Raji (cell line): Measurements from ENCODE around the gene HEYL.

ENCODE experiments used
- POLR2A ChIP-seq: IDR thresholded peaks from 2 replicates; pipeline ENCODE4 v1.6.1; 2011; ENCODE audit warnings: low read depth, low read length, control low read depth; ENCODE audit not compliant: insufficient read depth

HEYL gene

DNA sequence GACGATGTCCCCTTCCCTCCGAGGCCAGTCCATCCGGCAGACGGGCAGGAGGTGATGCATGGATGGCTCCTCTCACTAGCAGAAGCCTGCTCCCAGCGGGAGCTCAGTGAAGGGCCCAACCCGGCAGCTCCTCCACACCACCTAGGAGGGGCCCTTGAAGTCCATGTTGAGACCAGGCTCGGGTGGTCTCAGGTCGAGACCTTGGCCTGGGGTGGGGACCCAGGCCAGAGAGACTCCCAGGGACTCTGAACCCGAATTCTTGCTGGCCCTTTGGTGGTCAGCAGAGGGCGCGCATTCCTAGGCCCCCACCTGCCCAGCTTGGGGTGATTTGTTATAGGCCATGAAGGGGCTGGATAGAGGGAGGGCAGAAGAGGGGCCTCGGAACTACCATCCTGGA is 33.1 kb upstream of the HEYL start:
- no peak for TF ChIP-seq POLR2A

- no peak for TF ChIP-seq POLR2A
Observed at GRCh38 chr1:39671793-39672550, 32.5 kb upstream of the HEYL start, which contains the start of gene NT5C1A. TSS of gene NT5C1A (minus strand) at chr1:39672107. CDS start at chr1:39672038, 69 bp downstream.

- no peak for TF ChIP-seq POLR2A
Observed at GRCh38 chr1:39671433-39671792, 32.0 kb upstream of the HEYL start.

DNA sequence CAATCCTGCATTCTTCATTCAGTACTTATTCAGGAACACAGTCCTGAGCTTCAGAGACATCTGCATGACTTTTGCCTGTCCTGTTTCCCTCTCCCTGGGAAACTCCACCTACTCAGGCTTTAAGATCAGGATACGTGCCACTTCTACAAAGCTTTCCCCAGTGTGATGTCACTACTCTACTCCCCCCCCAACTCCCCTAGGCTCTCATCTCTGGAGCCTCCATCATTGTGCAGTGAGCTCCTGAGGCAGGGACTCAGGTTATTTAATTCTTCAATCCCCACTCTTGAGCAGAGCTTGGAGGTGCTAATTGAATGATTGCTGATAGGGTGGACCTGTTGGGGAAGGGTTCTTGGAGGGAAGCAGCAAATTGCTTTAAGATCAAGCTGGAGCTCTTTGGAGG is 31.2 kb upstream of the HEYL start:
- TF ChIP-seq POLR2A: no peak

DNA sequence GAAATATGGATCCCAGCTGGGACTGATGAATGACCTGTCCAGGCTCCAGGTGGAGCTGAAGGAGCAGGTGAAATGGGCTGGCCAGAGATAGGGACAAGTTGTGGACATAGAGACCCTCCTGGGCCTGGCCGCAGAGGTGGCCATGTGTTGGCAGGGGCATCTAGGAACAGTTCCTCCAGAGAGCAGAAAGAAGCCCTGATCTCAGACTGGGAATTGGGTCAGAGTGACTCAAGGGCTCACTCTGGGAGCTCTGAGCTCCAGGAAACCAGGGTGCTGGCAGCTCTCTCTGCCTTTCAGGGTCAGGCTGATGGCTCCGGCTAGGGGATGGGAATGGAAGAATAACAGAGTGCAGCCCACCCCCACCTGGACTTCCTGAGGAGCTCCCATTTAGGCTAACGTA is 29.5 kb upstream of the HEYL start:
- TF ChIP-seq POLR2A: no peak

DNA sequence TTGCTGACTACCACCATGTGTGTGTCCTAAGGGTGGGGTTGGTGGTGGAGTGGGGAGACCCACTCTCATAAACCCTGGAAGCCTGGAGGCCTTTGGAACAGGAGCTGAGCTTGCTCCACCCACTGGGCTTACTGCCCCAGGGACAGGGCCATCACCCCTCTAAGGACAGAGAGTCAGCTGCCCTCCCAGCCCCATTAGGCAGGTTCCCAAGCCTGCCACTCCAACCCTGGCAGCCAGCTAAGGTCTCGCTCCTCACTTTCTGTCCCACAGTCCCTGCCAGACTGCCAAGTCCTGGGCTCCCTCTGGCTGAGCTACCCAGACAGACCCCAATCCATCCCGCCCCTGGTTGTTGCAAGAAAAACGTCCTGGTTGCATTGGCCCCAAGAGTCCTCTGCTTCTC is 28.7 kb upstream of the HEYL start:
- no peak for TF ChIP-seq POLR2A

GRCh38 chr1:39666772-39667171 is 27.3 kb upstream of the HEYL start:
- TF ChIP-seq POLR2A: no peak

DNA sequence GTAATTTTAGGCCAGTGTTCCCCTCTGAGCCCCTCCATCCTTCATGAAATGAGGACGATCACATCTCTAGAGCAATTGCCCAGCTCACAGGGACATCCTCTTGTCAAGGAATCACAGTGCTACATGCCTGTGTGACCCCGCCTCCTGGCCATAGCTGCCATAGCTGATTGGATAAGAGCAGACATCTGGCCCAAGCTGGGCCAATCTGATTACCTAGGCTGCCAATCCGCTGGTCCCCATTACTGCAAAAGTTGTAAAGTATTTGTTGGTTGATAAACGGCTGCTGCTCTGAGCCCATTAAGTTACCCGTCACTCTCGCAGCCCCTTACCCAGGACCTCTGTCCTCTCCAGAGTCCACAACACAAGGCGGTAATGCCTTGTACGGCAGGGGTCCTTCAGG is 24.1 kb upstream of the HEYL start:
- TF ChIP-seq POLR2A: no peak

- no peak for TF ChIP-seq POLR2A
Observed at GRCh38 chr1:39662861-39663260, 23.4 kb upstream of the HEYL start.

DNA sequence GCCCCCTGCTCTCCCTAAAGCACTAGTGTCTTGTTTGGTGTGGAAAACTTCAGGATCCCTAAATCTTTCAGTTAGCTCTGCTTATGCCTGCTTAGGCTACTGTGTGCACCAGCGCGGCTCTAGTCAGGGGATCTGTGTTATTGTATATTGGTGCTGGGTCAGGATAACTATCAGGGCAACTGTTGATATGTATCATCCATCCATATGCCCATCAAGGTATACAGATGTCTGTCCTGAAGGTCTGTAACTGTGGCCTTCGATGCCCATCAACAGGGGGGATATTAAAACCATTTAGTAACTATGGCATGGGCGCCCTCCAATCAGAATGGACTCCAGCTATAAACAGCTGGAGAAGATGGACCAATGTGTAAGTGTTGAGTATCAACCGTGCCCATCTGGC is 20.1 kb upstream of the HEYL start:
- TF ChIP-seq POLR2A: no peak

DNA sequence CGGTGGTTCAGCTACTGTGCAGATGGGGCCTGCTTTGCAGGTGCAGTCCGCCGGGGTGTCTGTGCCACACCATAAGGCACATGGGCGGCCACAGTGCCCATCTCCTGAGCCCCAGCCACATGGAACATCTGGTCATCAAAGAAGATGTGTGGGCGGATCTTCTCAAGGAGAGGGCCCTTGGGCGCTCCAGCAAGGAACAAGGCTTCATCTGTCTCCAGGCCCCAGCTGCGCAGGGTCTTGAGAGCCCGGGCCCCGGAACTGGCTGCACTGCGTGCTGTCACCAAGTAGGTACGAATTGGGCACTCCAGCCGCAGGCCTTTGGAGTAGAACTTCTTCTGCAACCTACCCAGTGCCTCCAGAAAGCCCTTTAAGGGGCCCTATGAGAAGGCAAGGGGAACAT is 19.7 kb upstream of the HEYL start:
- TF ChIP-seq POLR2A: no peak

GRCh38 chr1:39657923-39658485 is 18.6 kb upstream of the HEYL start:
- peak; percentile 47; the same call in 1 of the 2 replicates for TF ChIP-seq POLR2A

DNA sequence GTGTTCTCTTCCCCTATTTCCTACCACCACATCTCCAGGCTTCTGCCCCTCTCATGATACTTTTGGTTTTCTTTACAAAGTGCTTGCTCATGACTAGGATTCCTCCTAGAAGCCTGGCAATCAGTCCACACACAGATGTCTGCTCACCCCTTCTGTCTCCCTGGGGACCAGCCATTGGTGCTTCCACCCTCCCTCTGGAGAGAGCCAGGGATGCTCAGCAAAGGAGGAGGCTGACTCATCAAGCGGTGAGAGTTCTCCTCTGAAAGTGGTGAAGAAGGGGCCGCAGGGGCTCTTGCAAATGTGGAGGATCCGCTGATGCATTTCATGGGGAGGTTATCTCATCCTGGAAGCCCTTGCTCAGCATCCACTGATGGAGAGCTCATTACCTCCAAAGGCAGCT is 18.0 kb upstream of the HEYL start:
- TF ChIP-seq POLR2A: no peak

DNA sequence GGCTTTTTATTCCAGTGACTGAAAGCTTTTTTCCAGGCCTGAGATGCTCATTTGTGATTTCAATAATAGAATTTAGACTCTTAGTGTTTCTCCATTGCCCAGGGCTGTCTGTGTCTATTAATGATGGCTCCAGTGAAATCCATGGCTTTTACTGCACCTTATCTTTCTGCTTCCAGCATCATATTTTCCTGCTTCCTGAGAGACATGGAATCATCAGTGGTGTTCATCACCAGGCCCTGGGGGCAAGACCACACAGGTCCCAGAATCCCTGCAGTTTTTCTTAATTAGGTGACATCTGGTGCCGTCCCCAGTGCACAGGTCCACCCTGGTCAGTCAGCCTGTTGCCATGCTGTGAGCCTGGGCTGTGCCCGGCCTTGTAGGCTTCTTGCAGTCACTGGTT is 16.9 kb upstream of the HEYL start:
- no peak for TF ChIP-seq POLR2A

DNA sequence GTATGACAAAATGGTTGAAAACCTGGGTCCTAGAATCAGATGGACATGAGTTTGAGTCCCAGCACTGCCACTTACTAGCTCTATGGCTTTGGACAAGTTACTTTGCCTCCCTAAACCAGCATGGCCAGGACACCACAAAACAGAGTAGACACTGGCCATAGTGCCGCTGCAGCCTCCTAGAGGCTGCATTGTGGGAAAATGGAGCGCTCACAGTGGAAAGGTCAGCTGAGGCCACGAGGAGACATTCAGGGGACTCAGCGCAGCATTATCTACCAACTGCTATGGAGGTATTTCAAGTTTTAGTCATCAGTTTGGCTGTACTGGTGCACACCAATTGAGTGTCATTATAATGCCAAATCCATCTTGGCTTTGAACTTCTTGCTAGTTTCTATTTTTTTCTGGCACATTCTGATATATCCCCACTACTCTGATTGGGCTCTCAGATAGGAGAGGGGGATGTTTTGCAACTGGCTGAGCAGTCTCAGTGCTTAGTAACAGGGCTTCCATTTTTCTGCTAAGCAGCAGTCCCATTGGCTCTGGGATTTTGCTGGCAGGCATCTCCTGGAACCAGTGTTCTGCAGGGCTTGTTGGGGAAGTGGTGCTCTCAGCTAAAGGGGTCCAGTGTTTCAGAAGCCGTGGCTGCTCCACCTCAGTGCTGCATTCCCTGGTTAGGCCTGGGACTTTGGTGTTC is 16.3 kb upstream of the HEYL start:
- no peak for TF ChIP-seq POLR2A

DNA sequence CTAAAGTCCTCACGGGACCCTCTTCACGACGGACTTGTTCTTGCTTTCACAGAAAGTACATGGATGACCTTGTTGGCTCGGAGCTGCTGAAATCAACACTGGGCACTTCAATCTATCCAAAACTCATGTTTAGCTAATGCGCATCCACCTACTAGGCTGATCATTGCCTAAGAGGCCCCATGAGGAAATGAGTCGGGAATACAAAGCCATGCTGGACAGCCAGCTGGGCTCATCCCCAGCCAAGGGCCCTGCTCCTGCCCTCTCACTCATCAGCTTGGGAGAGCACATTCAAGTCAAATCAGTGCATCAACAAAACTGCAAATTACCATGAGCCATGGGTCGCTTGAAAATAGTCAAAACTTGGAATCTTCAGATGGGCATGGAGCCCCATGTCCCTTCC is 14.8 kb upstream of the HEYL start:
- no peak for TF ChIP-seq POLR2A
